ENCODE results near the gene ABR.
"Not testable (repeated sequence)": the region's sequence is repeated elsewhere in the genome, so short reads cannot be mapped to it uniquely, and the experiment has no call there.

Gene ABR

DNA sequence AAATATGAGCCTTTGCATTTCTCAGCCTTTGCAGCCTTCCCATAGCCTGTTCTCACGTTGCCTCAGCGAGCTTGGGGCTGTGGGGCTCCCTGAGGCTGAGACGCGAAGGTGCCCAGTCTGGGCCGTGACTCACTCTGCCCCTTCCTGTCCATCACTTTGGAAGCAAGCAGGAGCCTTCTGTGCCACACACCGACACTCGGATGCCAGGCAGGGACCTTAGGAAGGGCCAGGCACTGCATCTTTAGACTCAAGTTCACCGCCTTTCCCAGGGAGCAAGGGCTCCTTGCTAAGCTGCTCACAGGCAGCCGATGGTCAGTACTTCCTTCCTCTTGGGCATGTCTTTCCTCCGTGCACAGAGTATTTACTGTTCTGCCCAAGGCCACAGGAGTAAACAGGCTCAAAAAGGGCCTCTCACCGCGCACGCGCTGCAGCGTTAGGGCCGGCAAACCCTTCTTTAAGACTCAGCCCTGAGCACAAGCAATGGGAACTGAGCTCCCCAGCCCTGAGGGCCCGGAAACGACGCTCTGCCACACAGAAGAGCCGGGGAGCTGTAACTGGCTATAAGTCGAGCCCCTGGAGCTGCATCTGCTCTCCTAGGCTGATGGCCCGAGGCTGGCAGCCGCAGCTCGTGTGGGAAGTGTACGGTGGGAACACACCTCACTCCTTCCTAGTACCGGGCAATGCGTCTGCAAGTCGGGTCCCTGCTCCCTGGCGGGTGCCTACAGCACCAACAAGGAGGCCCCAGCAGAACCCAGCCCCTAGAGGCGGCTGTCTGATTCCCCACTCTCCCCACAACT lies 175.6 kb downstream of the ABR start:
- no peak for DNase-seq

DNA sequence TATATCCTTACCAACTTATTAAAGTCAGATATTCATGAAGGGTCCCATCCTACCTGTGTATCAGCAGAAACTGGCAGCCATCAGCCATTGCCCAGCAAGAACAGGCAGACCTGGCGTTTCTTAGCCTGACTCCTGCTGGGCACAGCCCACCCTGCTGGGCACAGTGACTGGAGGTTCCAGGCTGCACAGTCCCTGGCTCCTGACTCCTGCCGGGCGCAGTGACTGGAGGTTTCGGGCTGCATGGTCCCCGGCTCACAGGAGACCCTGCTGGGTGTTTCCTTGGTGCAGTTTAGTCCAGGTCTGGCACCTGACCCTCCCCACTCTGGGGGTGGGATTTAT lies 176.2 kb downstream of the ABR start:
- DNase-seq: no peak

DNA sequence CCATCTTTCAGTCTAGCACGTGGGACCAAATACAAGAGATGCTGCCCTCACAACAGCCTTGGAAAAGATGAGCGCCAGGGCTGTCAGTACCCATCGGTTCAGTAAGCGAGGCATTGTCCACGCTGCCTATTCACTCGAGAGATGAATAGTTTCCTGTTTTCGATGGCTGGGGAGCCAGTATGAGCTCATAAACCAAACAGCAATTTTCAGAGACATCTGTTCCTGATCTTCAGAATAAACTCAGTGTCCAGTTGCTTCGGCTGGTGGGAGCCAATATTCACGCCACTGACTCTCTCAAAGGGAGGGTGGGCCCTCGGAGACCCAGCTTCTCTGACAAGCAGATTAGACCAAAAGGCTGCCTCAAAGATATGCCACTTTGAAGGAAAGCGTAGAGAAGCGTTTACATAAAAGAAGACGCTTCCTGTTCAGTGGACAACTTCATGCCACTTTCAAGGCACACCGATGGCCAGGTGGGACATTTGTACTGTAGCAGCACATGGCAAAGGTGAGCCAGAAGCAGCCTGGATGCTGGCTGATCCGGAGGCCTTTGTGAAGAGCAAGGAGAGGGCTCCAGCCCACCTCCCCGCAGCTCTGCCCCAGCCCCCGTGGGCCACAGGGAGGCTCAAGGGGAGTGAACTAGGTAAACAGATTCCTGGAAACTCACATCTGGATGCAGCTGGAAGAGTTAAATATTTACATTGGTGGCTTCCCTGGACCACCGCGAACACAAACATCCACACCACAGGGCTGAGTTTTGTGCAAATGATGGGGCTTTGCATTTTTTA lies 176.8 kb downstream of the ABR start:
- DNase-seq: no peak

DNA sequence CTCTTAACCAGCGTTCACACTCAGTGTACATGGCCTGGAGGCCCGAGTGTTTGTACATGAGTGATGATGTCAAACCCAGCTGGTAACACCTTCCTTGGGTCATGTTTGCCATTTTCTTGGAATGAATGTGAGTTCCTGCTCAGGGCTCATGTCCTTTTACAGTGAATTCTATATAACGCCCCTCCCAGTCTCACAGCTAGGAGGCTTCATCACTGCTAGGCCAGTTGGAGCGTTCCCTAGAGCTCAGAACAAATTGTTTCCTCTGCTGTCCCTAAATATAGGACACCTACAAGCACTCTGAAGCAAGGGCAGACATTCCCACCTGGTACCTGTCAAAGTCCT lies 177.4 kb downstream of the ABR start:
- no peak for DNase-seq

DNA sequence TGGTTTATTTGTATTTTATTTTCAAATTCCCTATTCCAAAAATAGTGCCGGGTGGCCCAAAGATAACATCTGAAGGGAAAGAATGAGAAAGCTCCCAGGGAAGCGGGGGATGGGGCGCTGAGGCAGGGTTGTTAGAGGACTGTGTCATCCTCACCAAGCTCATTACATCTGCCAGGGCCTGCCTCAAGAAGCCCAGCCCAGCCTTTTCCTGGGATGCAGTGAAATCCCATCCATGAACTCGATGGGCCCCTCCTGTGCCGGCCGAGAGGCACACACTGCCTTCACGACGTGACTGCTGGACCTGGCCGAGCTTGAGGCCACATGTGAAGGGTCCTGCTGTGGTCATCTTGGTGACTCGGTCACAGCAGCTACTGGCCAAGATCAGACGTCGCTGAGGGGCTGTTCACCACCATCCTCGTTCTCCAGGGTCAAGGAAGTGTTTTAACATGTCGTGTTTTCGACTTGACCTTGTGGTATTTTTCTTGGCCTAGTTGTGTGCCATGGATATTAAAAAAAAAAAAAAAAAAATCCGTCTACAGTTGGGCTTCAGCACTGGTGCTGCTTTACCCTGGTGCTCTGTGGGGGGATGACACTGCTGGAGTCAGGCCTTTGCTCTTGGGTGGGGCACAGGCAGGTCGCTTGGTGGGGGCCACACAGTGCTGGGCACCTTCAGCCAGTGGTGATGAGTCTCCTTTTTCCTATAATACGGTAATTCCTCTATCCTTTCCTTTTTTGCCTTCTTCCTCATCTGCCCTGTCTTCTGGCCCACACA lies 178.0 kb downstream of the ABR start:
- DNase-seq: no peak

DNA sequence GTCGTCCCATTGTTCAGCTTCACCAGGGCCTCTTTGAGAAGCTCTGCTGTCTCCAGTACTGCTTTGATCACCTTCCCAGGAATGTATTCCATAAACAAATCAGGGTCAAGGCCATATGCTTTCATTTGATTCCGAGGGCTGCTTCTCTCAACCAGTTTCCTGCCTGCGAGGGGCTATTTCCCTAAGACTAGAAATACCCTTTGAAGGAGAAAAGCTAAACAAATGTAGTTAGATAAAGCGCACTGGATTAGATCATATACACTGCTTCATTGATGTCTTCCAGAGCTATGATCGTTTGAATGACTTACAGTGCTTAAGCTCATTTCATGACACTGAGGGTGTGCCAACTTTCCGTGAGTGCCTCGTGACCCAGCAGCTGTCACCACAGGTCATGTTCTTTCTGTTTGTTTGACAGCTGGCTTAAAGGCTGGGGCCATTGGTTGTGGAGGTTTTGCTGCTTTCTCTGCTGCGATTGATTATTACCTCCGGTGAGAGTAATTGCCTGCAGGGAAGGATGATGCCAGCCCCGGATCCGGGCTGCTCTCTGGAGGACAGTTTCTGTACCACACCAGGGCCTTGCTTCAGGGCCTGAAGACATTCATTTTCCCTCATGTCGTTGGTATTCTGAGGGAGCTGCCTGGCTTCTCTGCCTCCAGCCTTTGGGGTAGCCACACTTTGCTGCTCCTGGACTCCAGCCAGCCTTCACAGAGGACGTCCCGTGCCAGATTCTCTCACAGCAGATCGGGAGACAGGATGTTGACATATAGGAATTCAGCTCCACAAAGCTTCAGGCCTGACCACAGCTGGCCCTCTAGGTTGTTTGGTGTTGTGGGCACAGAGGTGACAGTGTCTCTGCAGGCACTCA lies 179.0 kb downstream of the ABR start:
- no peak for DNase-seq

DNA sequence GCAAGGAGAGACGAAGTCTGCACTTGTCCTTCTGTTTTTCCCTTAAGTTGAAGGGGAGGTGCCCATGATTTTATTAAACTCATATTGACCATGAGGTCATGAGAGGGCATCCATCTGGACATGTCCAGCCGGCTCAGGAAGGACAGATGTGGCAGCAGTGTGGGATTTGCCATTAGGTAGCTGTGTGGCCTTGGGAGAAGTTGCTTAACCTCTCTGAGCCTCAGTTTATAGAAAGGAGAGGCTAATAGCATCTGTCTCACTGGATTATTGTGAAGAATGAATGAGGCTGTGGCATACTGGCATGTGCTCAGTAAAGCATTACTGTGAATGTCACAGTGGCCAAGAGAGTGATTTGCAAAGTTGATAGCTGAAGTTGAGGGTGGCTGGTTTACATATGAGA lies 181.7 kb downstream of the ABR start:
- DNase-seq: no peak

DNA sequence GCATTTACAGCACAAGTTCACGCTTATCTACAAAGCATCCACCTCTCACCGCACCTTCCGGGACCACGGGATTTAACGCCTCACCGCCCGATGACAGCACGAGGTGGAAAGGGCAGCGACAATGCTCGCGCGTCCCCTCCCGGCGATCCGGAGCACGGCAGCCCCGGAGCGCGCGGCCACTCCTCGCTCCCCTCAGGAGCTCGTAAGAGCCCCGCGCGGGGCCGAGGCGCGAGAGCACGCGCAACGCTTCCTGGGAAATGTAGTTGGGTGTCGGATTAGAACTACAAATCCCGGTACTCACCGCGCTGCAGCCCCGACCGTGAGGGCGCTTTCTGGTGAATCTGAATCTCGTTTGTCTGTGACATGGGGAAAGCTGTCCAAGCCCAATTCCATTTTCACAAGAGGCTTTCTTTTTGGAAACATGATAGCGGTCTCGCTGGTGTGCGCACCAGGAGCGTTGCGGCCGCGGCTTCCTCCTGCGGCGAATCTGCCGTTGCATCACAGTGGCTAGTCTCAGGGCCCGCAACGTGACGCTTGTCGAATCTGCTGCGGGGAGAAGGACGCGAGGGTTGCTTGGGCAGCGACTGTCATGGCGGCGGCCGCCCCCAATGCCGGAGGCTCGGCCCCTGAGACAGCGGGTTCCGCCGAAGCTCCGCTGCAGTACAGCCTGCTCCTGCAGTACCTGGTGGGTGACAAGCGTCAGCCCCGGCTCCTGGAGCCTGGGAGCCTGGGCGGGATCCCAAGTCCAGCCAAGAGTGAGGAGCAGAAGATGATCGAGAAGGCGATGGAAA lies 183.0 kb downstream of the ABR start, which contains the start of gene TIMM22:
Gene TIMM22, plus strand, starts transcription at position 576 of the 791 bp plus-strand sequence. Its CDS starts 14 bp downstream, at position 590.
- peak; percentile 97 for DNase-seq

DNA sequence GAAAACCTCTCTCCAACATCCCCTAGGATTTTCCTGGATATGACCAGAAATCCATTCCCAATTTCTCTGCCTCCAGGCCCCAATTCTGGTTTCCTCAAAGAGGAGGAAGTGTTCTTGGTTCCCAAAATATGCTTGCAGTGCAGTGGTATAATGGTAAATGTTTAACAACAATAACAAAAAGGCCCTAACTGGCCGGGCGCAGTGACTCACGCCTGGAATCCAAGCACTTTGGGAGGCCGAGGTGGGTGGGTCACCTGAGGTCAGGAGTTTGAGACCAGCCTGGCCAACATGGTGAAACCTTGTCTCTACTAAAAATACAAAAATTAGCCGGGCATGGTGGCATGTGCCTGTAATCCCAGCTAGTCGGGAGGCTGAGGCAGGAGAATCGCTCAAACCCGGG lies 184.5 kb downstream of the ABR start:
- DNase-seq: not testable (repeated sequence)

DNA sequence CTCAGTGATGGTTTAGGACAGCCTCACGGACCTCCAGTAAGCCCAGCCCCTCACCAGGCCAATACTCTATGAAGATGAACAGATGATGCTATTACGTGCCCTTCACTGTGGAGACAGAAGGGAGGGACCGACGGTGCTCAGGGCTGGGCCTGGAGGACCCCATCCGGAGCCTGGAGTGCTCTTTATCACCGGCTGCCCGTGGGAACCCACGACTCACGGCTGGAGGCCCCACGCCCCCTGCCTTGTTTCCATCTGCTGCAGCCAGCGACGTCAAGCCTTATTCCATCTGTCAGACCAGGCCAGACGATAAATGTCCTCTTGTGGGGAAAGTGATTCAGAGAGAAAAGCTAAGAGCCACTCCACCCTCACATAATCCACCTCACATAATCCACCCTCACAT lies 186.8 kb downstream of the ABR start:
- no peak for DNase-seq

DNA sequence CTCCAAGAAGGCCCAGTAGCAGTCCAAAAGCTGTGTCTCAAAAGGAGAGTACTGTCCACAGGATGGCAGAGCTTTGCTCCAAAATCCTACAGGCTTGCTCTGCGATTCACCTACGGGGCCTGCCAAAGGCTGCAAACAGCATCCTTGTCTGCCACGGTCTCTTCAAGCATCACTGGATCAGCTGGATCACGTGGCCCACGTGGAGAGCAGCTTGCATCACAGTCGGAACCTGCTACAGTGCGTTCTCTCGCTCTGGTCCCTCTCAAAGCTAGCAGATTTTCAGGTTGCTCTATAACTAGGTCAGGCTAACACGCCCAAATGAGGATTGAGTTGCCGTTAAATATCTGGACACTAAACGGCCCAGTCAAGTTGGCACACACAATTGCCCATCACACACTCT lies 191.2 kb downstream of the ABR start:
- DNase-seq: no peak

DNA sequence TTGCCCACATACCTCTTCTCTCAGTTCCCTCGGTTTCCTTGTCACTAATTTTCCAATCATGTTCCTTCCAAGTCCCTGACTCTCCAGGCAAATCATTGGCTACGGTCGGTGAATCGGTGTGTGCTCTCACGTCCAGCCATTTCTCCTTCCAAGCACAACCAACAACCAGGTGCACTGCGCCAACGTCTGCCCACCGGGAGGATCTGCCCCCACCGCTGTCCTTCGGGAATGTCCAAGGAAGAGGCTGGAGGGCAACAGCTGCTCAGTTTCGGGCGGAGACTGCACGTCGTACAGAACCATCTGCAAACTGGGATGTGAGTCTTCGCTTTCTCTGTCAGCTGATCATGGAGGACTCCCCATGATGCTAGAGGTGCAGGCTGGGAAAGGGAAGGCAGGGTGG lies 191.8 kb downstream of the ABR start:
- DNase-seq: no peak

DNA sequence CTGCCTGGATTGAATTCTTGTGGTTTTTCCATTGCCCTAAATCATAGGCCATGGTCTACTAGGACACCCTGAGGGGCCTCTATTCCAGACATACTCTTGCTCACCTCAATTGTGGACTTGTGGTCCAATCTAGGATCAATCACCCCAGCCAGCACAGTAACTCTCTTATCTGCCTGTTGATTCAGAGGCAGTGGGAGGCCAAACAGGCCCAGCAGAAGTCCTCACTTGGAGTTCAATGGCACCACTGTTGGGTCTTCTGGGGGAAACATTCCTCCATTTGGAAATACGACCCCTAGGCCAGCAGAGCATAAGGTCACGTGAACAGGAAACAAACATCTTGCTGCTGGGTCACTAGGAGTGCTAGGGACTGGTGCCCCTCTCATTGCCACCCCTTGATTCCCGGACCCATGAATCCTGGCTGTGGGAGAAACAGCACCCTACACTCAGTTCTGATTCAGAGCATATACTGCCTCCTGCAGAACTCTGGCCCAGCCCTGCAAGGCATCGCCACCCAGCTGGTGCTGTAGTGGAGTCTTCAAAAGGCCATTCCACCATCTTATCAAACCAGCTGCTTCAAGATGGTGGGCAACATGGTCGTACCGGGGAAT lies 193.4 kb downstream of the ABR start:
- no peak for DNase-seq

DNA sequence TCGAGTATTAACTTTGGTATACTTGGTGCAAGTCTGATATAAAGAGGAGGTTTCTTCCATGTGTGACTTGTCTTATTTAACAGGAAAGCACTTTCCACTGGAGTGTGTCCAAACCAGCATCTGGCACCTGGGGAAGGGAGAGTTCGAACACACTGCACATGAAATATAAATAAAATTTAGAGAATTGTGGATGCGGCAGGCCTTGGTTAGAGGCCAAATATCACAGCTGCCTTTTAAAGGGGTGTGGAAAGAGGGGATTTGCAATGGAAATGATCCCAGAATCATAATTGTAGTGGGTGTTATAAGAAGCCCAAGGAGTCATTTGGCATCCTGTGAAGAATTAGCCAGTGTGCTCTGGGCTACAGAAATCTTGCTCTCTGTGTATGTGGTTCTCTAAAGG lies 195.9 kb downstream of the ABR start:
- DNase-seq: no peak

DNA sequence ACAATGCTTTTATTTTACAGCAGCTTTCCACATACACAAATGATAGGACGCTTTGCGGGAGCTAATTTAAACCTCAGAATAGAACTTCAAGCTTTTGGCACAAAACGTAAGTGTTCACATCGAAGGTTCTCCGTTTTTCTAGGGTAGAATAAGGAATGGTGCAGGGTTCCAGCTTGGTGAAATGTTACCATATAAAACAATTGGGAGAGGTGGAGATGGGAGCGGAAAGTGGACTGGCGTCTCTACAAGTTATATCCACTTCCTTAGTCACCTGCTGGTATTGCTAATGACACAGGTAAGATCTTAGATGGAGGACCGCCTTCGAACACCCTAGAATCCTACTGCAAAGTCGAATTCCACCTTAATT lies 198.5 kb downstream of the ABR start:
- no peak for DNase-seq

DNA sequence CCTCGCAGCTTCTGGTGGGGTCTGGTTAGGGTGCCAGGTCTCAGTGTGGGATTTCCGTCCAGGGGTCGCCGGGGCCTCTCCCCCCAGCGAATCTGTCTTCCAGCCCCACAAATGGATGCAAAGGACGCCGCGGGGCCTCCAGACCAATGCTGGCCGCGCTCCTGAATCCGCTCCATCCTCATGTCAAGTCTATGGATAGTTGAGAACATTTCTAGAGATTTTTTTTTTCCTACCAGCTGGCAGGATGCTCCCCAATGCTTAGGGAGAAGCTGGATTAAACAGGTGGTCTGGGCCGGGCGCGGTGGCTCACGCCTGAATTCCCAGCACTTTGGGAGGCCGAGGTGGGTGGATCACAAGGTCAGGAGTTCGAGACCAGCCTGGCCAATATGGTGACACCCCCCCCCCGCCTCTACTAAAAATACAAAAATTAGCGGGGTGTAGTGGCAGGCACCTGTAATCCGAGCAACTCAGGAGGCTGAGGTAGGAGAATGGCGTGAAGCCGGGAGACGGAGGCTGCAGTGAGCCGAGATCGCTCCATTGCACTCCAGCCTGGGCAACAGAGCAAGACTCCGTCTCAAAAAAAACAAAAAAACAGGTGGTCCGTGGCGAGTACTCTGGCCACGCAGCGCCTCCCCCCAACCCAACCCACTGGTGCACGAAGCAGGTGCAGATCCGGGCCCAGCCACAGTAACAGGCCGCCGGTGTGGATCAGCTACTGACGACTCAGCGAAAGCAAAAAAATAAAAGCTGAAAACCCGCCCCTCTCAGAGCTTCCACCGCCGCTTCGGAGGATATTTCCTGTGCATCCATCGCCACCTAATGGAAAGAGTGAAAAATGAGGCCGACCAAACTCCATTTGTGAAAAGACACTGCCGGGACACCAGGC lies 199.1 kb downstream of the ABR start:
- DNase-seq: peak; percentile 82

DNA sequence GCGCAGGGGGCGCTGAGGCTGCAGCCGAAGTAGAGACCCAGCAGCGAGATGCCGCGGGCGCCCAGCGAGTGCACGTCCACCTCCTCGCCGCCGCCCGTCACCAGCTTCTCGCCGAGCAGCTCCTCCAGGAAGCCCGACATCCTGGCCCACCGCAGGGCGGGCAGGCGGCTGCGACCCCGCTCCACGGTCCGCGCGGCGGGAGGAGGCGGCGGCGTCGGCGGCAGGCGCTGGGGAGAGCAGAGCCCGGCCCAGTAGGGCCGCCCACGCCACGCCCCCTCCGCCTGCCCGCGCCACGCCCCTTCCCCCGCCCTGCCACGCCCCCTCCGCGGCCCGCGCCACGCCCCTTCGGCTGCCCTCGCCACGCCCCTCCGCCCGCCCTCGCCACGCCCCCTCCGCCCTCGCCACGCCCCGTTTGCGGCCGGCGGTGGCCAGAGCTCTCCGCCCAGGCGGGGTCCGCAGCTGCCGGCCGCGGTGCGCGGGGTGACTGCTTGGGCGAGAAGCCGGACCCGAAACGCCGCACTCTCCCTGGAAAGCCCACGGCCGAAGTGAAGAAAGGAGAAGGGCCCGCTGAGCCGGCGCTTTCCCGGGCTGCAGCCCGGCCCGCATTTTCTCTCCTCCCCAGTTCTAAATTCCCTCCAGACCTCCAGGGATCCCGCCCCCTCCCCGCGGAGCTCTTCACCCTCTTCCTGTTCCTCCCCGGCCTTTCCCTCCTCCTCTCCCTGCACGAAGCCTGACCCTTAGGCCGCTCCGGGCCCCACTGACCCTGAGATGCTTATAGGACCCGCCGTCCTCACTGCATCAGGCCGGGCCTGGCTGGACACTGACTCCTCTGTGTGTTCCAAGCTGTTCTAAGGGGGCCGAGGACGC lies 200.0 kb downstream of the ABR start, which contains the start of gene NXN:
Gene NXN, minus strand, starts transcription at position 238 of the 867 bp plus-strand sequence.
- peak; percentile 97 for DNase-seq

DNA sequence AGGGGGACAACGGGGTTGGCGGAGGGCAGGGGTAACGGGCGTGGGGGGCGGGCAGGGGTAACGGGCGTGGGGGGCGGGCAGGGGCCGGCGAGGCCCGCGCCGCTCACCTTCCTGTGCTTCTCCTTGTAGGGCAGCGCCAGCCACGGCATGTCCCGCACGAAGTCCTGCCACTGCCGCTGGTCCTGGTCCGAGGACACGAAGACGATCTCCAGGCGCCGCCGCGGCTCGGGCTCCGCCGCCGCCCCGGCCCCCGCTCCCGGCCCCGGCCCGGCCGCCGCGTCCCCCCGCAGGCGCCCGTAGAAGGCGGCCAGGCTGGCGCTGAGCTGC lies 200.6 kb downstream of the ABR start:
- DNase-seq: no peak

Data from right forelimb (tissue), 1 donor.